H9 (cell line): ENCODE data around the gene TIAL1. TPM values are rescaled to one million over a fixed set of nuclear protein-coding genes. Genes with fewer than 3 reads are reported as not detected.
"Not testable (repeated sequence)": the region's sequence is repeated elsewhere in the genome, so short reads cannot be mapped to it uniquely, and the experiment has no call there.

Source experiments
- DNase-seq: peaks from one replicate; pipeline ENCODE4 v3.0.0-alpha.2; 2017
- H2AFZ ChIP-seq: one replicate; pipeline ENCODE4 v1.6.1; 2013; ENCODE audit warnings: mild to moderate bottlenecking, low read length, control low read depth, moderate library complexity
- H2AK5ac ChIP-seq: 2 replicates; pipeline ENCODE4 v1.6.1; 2013; ENCODE audit warnings: low read length, control low read depth, mixed read lengths; ENCODE audit not compliant: insufficient read length
- H2BK120ac ChIP-seq: one replicate; pipeline ENCODE4 v1.6.1; 2013; ENCODE audit warnings: low read depth, mild to moderate bottlenecking, low read length, control low read depth, inconsistent platforms; ENCODE audit not compliant: poor library complexity, severe bottlenecking
- H2BK12ac ChIP-seq: 2 replicates; pipeline ENCODE4 v1.6.1; 2013; ENCODE audit warnings: low read length, control low read depth, mixed read lengths, low read depth; ENCODE audit not compliant: insufficient read length
- H2BK15ac ChIP-seq: 2 replicates; pipeline ENCODE4 v1.6.1; 2013; ENCODE audit warnings: low read depth, low read length, control low read depth
- H2BK20ac ChIP-seq: one replicate; pipeline ENCODE4 v1.6.1; 2013; ENCODE audit warnings: low read depth, mild to moderate bottlenecking, low read length, control low read depth, inconsistent platforms; ENCODE audit not compliant: poor library complexity, severe bottlenecking
- H2BK5ac ChIP-seq: 2 replicates; pipeline ENCODE4 v1.6.1; 2013; ENCODE audit warnings: low read length, control low read depth, mixed read lengths; ENCODE audit not compliant: insufficient read length
- H3K14ac ChIP-seq: 2 replicates; pipeline ENCODE4 v1.6.1; 2013; ENCODE audit warnings: low read length, control low read depth; ENCODE audit not compliant: insufficient read depth
- H3K18ac ChIP-seq: 2 replicates; pipeline ENCODE4 v1.6.1; 2013; ENCODE audit warnings: low read depth, mild to moderate bottlenecking, mixed read lengths, low read length, control low read depth; ENCODE audit not compliant: insufficient read length
- H3K23ac ChIP-seq: 2 replicates; pipeline ENCODE4 v1.6.1; 2013; ENCODE audit warnings: low read length, control low read depth, mixed read lengths, low read depth; ENCODE audit not compliant: insufficient read length
- H3K23me2 ChIP-seq: 2 replicates; pipeline ENCODE4 v1.6.1; 2013; ENCODE audit warnings: low read depth, mild to moderate bottlenecking, mixed read lengths, low read length, control low read depth; ENCODE audit not compliant: insufficient read length, poor library complexity, severe bottlenecking
- H3K27ac ChIP-seq: 2 replicates; pipeline ENCODE4 v1.5.1; 2013; ENCODE audit warnings: low read length, control low read depth, mixed read lengths, low read depth; ENCODE audit not compliant: insufficient read length
- H3K27me3 ChIP-seq: 2 replicates; pipeline ENCODE4 v1.6.1; 2013; ENCODE audit warnings: low read length, control low read depth, inconsistent platforms; ENCODE audit not compliant: insufficient read depth
- H3K4ac ChIP-seq: 2 replicates; pipeline ENCODE4 v1.6.1; 2013; ENCODE audit warnings: low read depth, mild to moderate bottlenecking, control low read depth, inconsistent platforms, low read length, moderate library complexity
- H3K4me1 ChIP-seq: 2 replicates; pipeline ENCODE4 v1.6.1; 2013; ENCODE audit warnings: low read length, control low read depth, inconsistent platforms; ENCODE audit not compliant: insufficient read depth
- H3K4me2 ChIP-seq: 2 replicates; pipeline ENCODE4 v1.6.1; 2013; ENCODE audit warnings: low read length, control low read depth, mixed read lengths; ENCODE audit not compliant: insufficient read length, insufficient read depth
- H3K56ac ChIP-seq: 2 replicates; pipeline ENCODE4 v1.6.1; 2013; ENCODE audit warnings: low read depth, mild to moderate bottlenecking, mixed read lengths, low read length, control low read depth; ENCODE audit not compliant: insufficient read length
- H3K79me1 ChIP-seq: 2 replicates; pipeline ENCODE4 v1.6.1; 2013; ENCODE audit warnings: low read depth, mild to moderate bottlenecking, moderate library complexity, low read length, control low read depth, inconsistent platforms; ENCODE audit not compliant: insufficient read depth, poor library complexity, severe bottlenecking
- H3K79me2 ChIP-seq: 2 replicates; pipeline ENCODE4 v1.6.1; 2013; ENCODE audit warnings: low read length, control low read depth, inconsistent platforms; ENCODE audit not compliant: insufficient read depth
- H3K9ac ChIP-seq: 2 replicates; pipeline ENCODE4 v1.6.1; 2013; ENCODE audit warnings: low read length, control low read depth, mixed read lengths; ENCODE audit not compliant: insufficient read length; ENCODE audit errors: extremely low read depth
- H3K9me3 ChIP-seq: one replicate; pipeline ENCODE4 v1.6.1; 2013; ENCODE audit warnings: low read depth, low read length, inconsistent platforms; ENCODE audit not compliant: control insufficient read depth
- H3T11ph ChIP-seq: one replicate; pipeline ENCODE4 v1.6.1; 2013; ENCODE audit warnings: mild to moderate bottlenecking, low read length, control low read depth, inconsistent platforms
- H4K20me1 ChIP-seq: one replicate; pipeline ENCODE4 v1.6.1; 2013; ENCODE audit not compliant: control insufficient read depth, insufficient read length, insufficient read depth
- H4K5ac ChIP-seq: 2 replicates; pipeline ENCODE4 v1.6.1; 2013; ENCODE audit warnings: low read depth, mild to moderate bottlenecking, mixed read lengths, low read length, control low read depth; ENCODE audit not compliant: insufficient read length
- H4K8ac ChIP-seq: replicated peaks from 2 replicates; pipeline ENCODE4 v1.6.1; 2013; ENCODE audit warnings: low read length, control low read depth, mixed read lengths, low read depth; ENCODE audit not compliant: insufficient read length
- H4K91ac ChIP-seq: 2 replicates; pipeline ENCODE4 v1.6.1; 2013; ENCODE audit warnings: low read depth, mild to moderate bottlenecking, moderate library complexity, mixed read lengths, low read length, control low read depth; ENCODE audit not compliant: insufficient read length
- H3K27ac Mint-ChIP-seq, 3 experiments: 2 replicates in 2 of 3; 3 replicates in 1 of 3; pipeline ENCODE4 v1.8.0; 2020 to 2021; ENCODE audit warnings: mixed read lengths in 3 of 3, mild to moderate bottlenecking in 1 of 3, moderate library complexity in 1 of 3
- H3K27me3 Mint-ChIP-seq: 2 replicates; pipeline ENCODE4 v1.8.0; 2021; ENCODE audit warnings: low read depth, mild to moderate bottlenecking, moderate library complexity, mixed read lengths
- H3K36me3 Mint-ChIP-seq, 3 experiments: 2 replicates in 2 of 3; 3 replicates in 1 of 3; pipeline ENCODE4 v1.8.0; 2020 to 2021; ENCODE audit warnings: low read depth in 3 of 3, mixed read lengths in 3 of 3; ENCODE audit not compliant: insufficient read depth in 1 of 3
- H3K4me1 Mint-ChIP-seq, 2 experiments: 2 replicates each; pipeline ENCODE4 v1.8.0; 2020; ENCODE audit warnings: mixed read lengths in 2 of 2
- H3K4me3 Mint-ChIP-seq, 2 experiments: 2 replicates in 1 of 2; 3 replicates in 1 of 2; pipeline ENCODE4 v1.8.0; 2020 to 2021; ENCODE audit warnings: mild to moderate bottlenecking in 2 of 2, mixed read lengths in 2 of 2, moderate library complexity in 1 of 2
- H3K9me3 Mint-ChIP-seq, 2 experiments: 2 replicates in 1 of 2; 3 replicates in 1 of 2; pipeline ENCODE4 v1.8.0; 2020; ENCODE audit warnings: mild to moderate bottlenecking in 2 of 2, mixed read lengths in 2 of 2, moderate library complexity in 1 of 2
- CTCF ChIP-seq: fragments of 200-600 bp; sonication (generic); conservative IDR thresholded peaks from 3 replicates; pipeline ENCODE4 v1.8.0; 2021; ENCODE audit warnings: antibody characterized with exemption, mild to moderate bottlenecking
- WGBS: extraction: QIAGEN DNeasy Blood & Tissue Kit; methylation state at CpG from one replicate; pipeline ENCODE4 v1.1.7; 2013; ENCODE audit warnings: missing lambda C conversion rate, low lambda C conversion rate, mixed read lengths; ENCODE audit not compliant: insufficient read length; ENCODE audit errors: extremely low coverage; 5-methylcytosine and 5-hydroxymethylcytosine counted together
- total RNA-seq: library from RNA; stranded (reverse); gene quantifications from 2 replicates; pipeline ENCODE4 v1.2.1, GENCODE V29; 2021

TIAL1 gene
- total RNA-seq, 1 experiment from 2014 or later, result 146 TPM

- no peak overlapping the region for H2BK5ac ChIP-seq
- H4K5ac ChIP-seq, result no peak overlapping the region
- H3K9ac ChIP-seq, result no peak overlapping the region
- H3K14ac ChIP-seq, result no peak overlapping the region
- H3K18ac ChIP-seq, result no peak overlapping the region
- TF ChIP-seq CTCF, result no peak
- H3K23ac ChIP-seq, result no peak overlapping the region
- DNase-seq, result no peak
- H3K56ac ChIP-seq, result no peak overlapping the region
- no peaks in the 10 kb centered on the region for H3K79me1 ChIP-seq
- no peak overlapping the region for H2BK15ac ChIP-seq
- no peak overlapping the region for H2BK20ac ChIP-seq
- H2BK12ac ChIP-seq, result no peak overlapping the region
- no peaks in the 10 kb centered on the region for H3K9me3 ChIP-seq
- no peaks in the 10 kb centered on the region for H4K20me1 ChIP-seq
- H3K36me3 Mint-ChIP-seq, result peaks cover 0 to 3% (median 0%) of the 10 kb centered on the region in 3 experiments; a peak in 1 of 7 replicates
- H3K9me3 Mint-ChIP-seq, result peaks cover 2 to 7% of the 10 kb centered on the region in 2 experiments; a peak in 3 of 5 replicates
- H3K27ac ChIP-seq, result no peak overlapping the region
- no peak overlapping the region for H2AK5ac ChIP-seq
- no peak overlapping the region for H2BK120ac ChIP-seq
- no peaks in the 10 kb centered on the region for H3K79me2 ChIP-seq
- no peak overlapping the region for H3T11ph ChIP-seq
- no peaks in the 10 kb centered on the region for H3K4me1 Mint-ChIP-seq
- H4K91ac ChIP-seq, result no peak overlapping the region
- H3K4me3 Mint-ChIP-seq, result no peak overlapping the region
- no peak overlapping the region for H3K27ac Mint-ChIP-seq
- H3K4me2 ChIP-seq, result no peak overlapping the region
- no CpG with 5 or more reads among the region's 4 CpGs for WGBS
- H2AFZ ChIP-seq, result no peak overlapping the region
- H3K4me1 ChIP-seq, result no peaks in the 10 kb centered on the region
- no peak overlapping the region for H4K8ac ChIP-seq
- H3K27me3 ChIP-seq, result no peaks in the 10 kb centered on the region
- no peaks in the 10 kb centered on the region for H3K23me2 ChIP-seq
- H3K4ac ChIP-seq, result no peak overlapping the region
- no peaks in the 10 kb centered on the region; the same call in 1 of the 2 replicates for H3K27me3 Mint-ChIP-seq
Measured at GRCh38 chr10:119562097-119562496, 34.7 kb downstream of the TIAL1 start.

GRCh38 chr10:119559511-119559910 lies 37.3 kb downstream of the TIAL1 start:
- H4K8ac ChIP-seq, H4K91ac ChIP-seq, H2BK120ac ChIP-seq, H3K27ac ChIP-seq, H3K27ac Mint-ChIP-seq, H2BK12ac ChIP-seq, DNase-seq, H3K9ac ChIP-seq, H3K14ac ChIP-seq, H3K56ac ChIP-seq, H3K4ac ChIP-seq, H2AK5ac ChIP-seq, H3T11ph ChIP-seq, H2BK20ac ChIP-seq, H3K36me3 Mint-ChIP-seq, H3K4me1 Mint-ChIP-seq, H3K79me2 ChIP-seq, H3K23ac ChIP-seq, H3K23me2 ChIP-seq, H4K5ac ChIP-seq, H3K9me3 ChIP-seq, H3K4me3 Mint-ChIP-seq, H4K20me1 ChIP-seq, H3K79me1 ChIP-seq, H3K18ac ChIP-seq, H2BK15ac ChIP-seq, H2BK5ac ChIP-seq, H2AFZ ChIP-seq, H3K9me3 Mint-ChIP-seq, H3K4me2 ChIP-seq, H3K27me3 Mint-ChIP-seq, H3K27me3 ChIP-seq, H3K4me1 ChIP-seq: not testable (repeated sequence)
- WGBS, result no CpG with 5 or more reads among the region's 33 CpGs
